ENCODE measurements around the gene POLG2.

GRCh38 chr17:64515829-64516228 lies 19.0 kb upstream of the POLG2 start:
- TF ChIP-seq, protein P1, sequence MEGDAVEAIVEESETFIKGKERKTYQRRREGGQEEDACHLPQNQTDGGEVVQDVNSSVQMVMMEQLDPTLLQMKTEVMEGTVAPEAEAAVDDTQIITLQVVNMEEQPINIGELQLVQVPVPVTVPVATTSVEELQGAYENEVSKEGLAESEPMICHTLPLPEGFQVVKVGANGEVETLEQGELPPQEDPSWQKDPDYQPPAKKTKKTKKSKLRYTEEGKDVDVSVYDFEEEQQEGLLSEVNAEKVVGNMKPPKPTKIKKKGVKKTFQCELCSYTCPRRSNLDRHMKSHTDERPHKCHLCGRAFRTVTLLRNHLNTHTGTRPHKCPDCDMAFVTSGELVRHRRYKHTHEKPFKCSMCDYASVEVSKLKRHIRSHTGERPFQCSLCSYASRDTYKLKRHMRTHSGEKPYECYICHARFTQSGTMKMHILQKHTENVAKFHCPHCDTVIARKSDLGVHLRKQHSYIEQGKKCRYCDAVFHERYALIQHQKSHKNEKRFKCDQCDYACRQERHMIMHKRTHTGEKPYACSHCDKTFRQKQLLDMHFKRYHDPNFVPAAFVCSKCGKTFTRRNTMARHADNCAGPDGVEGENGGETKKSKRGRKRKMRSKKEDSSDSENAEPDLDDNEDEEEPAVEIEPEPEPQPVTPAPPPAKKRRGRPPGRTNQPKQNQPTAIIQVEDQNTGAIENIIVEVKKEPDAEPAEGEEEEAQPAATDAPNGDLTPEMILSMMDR (IDR thresholded peaks at IDR 0.05; ENCODE audit: low read depth, low read length, poor library complexity, severe bottlenecking) = no peak
- TF ChIP-seq EZH2phosphoT487 (IDR thresholded peaks at IDR 0.05; ENCODE audit: borderline replicate concordance, low read length) = no peak

All from DOHH2 (cell line).